SK-N-MC (cell line): ENCODE results near the gene FRMD3.
"Not testable (repeated sequence)": the region's sequence is repeated elsewhere in the genome, so short reads cannot be mapped to it uniquely, and the experiment has no call there.

Source experiments
- DNase-seq: peaks from one replicate; pipeline ENCODE4 v3.0.0-alpha.2; 2011; ENCODE audit warnings: low read depth, low spot score
- H3K27ac ChIP-seq: fragments of 200-600 bp; sonication (generic); 2 replicates; pipeline ENCODE4 v1.5.1; 2016; ENCODE audit warnings: mixed run types
- H3K36me3 ChIP-seq: fragments of 200-600 bp; sonication (generic); 2 replicates; pipeline ENCODE4 v1.6.1; 2017; ENCODE audit warnings: antibody characterized with exemption, low read length, mixed read lengths; ENCODE audit not compliant: insufficient read depth
- H3K4me3 ChIP-seq: fragments of 200-600 bp; sonication (generic); 2 replicates; pipeline ENCODE4 v1.5.1; 2016
- H3K9ac ChIP-seq: fragments of 200-600 bp; sonication (generic); 2 replicates; pipeline ENCODE4 v1.8.0; 2017; ENCODE audit warnings: mixed run types, mixed read lengths; ENCODE audit not compliant: insufficient read length
- H3K9me3 ChIP-seq: fragments of 200-600 bp; sonication (generic); 2 replicates; pipeline ENCODE4 v1.6.1; 2017; ENCODE audit warnings: low read depth, mild to moderate bottlenecking, antibody characterized with exemption, low read length, moderate library complexity, mixed read lengths
- EZH2 ChIP-seq: fragments of 200-600 bp; sonication (generic); IDR thresholded peaks from one replicate; pipeline ENCODE4 v1.6.1; 2017; ENCODE audit warnings: antibody characterized with exemption
- FOXP2 ChIP-seq: optimal IDR thresholded peaks from 2 replicates; pipeline ENCODE3; 2011; ENCODE audit warnings: mild to moderate bottlenecking, moderate library complexity; ENCODE audit not compliant: insufficient read depth; ENCODE audit errors: extremely low read length, control extremely low read depth
- POLR2AphosphoS5 ChIP-seq: IDR thresholded peaks from 2 replicates; pipeline ENCODE4 v1.6.1; 2012; ENCODE audit warnings: mild to moderate bottlenecking, low read depth, low read length, borderline replicate concordance

Gene FRMD3

DNA sequence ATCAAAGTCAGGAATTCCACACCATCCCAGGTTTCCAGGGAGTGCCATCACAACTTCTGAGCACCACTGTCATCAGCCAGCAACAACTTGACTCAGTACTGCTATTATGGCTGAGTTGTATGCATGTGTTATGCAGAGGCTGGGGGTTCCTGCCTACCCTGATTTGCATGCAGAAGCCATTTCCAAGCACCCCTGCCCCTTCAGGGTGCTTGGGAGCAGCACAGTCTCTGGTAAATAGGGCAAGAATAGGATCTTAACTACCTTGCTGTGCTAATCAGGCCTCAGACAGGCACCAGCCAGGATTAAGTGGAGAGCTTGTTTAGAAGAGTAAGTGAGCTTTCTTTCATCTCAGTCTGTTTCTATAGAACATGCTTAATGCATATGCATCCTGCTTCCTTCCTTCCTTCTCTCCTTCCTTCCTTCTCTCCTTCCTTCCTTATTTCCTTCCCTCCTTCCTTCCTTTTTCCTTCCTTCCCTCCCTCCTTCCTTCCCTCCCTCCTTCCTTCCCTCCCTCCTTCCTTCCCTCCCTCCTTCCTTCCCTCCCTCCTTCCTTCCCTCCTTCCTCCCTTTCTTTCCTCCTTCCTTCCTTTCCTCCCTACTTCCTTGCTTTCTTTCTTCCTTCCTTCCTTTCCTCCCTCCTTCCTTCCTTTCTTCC lies 175.7 kb downstream of the FRMD3 start:
- H3K9me3 ChIP-seq, result no peaks in the 10 kb centered on the region
- no peaks in the 10 kb centered on the region for H3K36me3 ChIP-seq
- no peak overlapping the region for H3K9ac ChIP-seq
- no peak for DNase-seq
- H3K27ac ChIP-seq, result no peak overlapping the region
- TF ChIP-seq EZH2 (no peak), POLR2AphosphoS5 (no peak), FOXP2 (no peak)
- no peak overlapping the region for H3K4me3 ChIP-seq

DNA sequence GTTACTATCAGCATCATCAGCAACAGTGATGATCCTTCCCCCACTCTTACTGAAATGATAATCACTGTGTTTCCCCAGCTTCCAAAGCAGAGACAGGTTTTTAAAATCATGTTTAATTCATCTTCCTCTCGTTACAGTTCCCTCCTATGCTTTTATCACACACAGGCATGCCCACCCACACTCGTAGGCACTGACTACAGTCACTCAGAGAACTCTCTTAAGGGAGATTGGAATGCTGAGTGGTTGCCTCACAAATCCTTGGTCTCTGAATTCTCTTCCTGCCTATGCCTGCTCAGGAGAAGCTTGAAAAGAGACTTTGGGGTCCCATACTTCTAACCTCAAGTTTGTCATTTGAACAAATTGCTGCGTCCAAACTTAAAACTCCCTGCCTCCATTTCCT lies 179.2 kb downstream of the FRMD3 start:
- Histone ChIP-seq H3K4me3 (no peak overlapping the region), H3K36me3 (no peaks in the 10 kb centered on the region), H3K9ac (no peak overlapping the region), H3K27ac (no peak overlapping the region), H3K9me3 (no peaks in the 10 kb centered on the region)
- TF ChIP-seq EZH2, result no peak
- no peak for TF ChIP-seq POLR2AphosphoS5
- TF ChIP-seq FOXP2, result no peak
- no peak for DNase-seq

DNA sequence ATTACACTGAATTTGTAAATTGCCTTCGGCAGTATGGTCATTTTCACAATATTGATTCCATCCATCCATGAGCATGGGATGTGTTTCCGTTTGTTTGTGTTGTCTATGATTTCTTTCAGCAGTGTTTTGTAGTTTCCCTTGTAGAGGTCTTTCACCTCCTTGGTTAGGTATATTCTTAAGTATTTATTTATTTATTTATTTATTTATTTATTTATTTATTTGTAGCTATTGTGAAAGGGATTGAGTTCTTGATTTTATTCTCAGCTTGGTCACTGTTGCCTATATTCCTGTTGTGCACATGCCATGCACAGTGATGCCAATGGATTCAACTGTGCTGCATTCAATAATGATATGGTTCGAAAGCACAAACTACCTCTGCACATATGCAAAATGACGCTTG lies 179.7 kb downstream of the FRMD3 start:
- DNase-seq, H3K9me3 ChIP-seq, H3K9ac ChIP-seq, H3K27ac ChIP-seq, H3K4me3 ChIP-seq, H3K36me3 ChIP-seq: not testable (repeated sequence)

DNA sequence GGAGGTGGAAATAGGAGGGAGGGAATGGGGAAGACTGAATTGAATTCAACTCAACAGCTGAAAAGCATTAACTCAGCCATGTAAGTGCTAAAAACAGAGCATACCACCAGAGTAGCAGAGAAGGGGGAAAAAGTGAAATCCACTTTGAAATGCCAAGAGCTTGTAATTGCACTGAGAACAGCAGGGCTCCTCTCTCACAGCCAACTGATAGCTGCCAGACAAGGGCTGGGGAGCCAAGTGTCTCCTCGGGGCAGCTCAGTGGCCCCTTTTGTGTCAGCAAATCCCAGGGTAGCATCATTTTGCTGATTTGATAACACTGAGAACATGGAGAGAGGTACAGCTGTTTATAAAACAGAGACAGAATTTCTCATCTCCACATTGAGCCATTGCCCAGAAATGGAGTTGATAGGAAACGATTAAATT lies 182.5 kb downstream of the FRMD3 start:
- H3K4me3 ChIP-seq, result no peak overlapping the region
- H3K27ac ChIP-seq, result no peak overlapping the region
- DNase-seq, result no peak
- H3K9me3 ChIP-seq, result no peaks in the 10 kb centered on the region
- H3K9ac ChIP-seq, result no peak overlapping the region
- no peak for TF ChIP-seq FOXP2
- TF ChIP-seq EZH2, result no peak
- no peaks in the 10 kb centered on the region for H3K36me3 ChIP-seq

DNA sequence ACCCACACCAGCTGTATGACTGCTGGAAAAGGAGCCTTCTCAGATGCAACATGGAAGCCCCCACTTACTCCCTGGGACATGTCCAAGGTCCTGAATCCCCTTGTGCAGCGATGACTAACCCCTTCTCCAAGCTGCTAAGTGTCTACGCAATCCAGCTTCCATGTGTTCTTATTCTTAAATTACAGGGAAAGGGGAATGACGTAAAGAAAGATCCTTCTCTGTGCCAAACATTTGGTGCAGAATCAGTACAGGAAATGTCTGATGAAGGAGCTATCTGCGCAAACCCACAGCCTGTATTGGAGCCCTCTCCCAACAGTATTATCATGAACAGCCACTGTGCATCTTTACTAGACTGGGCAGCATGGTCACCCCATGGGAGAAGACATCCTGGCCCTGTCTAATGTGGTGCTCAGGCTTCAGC lies 183.2 kb downstream of the FRMD3 start:
- Histone ChIP-seq H3K9ac (no peak overlapping the region), H3K4me3 (no peak overlapping the region), H3K36me3 (no peaks in the 10 kb centered on the region), H3K27ac (no peak overlapping the region), H3K9me3 (no peaks in the 10 kb centered on the region)
- no peak for DNase-seq
- no peak for TF ChIP-seq POLR2AphosphoS5
- no peak for TF ChIP-seq FOXP2
- TF ChIP-seq EZH2, result no peak

DNA sequence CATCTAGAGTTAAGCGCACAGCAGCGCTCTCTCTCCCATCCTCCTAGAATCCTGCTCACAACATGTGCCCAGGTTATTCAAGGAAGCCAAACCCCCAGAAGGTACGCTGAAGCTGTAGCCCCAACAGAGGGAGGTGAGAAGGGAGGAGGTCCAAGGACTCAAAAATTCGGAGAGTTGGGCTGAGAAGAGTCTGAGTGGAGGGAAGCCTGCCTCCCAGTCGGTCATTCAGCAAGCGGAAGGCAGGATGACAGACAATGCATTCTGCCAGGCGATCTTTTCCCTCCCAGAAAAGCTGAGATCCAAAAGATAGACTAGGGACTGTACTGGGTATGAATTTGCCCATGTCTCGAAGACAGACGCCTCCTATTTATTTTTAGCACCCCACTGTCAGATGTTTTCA lies 189.2 kb downstream of the FRMD3 start:
- Histone ChIP-seq H3K9ac (no peak overlapping the region), H3K36me3 (no peaks in the 10 kb centered on the region), H3K4me3 (no peak overlapping the region), H3K27ac (no peak overlapping the region), H3K9me3 (no peaks in the 10 kb centered on the region)
- DNase-seq, result no peak
- no peak for TF ChIP-seq EZH2
- no peak for TF ChIP-seq FOXP2
- no peak for TF ChIP-seq POLR2AphosphoS5

DNA sequence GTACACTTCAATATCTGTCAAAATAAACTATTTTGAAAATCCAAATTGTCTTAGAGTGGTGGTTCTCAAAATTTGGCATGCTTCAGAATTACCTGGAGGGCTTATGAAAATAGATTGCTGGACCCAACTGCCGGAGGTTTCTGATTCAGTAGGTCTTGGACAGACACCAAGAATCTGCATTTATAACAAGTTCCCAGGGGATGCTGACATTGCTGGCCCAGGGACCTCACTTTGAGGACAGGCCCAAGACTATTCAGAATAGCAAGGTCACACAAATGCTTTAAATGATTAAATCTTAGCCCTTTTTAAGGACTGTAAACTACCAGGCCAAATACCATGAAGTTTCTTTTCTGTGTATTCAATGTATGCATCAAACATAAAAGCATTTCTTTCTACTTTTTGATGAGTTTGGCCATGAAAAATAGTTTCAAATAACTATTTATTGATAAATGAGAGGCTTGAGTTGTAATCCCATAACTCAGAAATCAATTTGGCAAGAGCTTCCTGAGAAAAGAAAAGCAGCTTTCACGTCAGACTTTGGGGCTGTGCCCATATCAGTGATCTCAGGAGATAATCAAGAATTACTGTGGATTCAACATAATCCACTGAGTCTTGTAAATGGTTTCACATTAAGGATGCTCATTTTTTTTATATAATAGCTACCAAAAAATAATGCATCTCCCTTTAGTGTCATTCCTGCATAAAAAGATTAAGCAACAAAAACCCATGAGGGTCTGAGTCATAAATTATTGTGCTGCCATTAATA lies 191.4 kb downstream of the FRMD3 start:
- H3K27ac ChIP-seq, result no peak overlapping the region
- H3K36me3 ChIP-seq, result no peaks in the 10 kb centered on the region
- no peak overlapping the region for H3K4me3 ChIP-seq
- no peak overlapping the region for H3K9ac ChIP-seq
- no peak for TF ChIP-seq POLR2AphosphoS5
- no peak for TF ChIP-seq FOXP2
- no peak for TF ChIP-seq EZH2
- no peak for DNase-seq
- no peaks in the 10 kb centered on the region for H3K9me3 ChIP-seq

DNA sequence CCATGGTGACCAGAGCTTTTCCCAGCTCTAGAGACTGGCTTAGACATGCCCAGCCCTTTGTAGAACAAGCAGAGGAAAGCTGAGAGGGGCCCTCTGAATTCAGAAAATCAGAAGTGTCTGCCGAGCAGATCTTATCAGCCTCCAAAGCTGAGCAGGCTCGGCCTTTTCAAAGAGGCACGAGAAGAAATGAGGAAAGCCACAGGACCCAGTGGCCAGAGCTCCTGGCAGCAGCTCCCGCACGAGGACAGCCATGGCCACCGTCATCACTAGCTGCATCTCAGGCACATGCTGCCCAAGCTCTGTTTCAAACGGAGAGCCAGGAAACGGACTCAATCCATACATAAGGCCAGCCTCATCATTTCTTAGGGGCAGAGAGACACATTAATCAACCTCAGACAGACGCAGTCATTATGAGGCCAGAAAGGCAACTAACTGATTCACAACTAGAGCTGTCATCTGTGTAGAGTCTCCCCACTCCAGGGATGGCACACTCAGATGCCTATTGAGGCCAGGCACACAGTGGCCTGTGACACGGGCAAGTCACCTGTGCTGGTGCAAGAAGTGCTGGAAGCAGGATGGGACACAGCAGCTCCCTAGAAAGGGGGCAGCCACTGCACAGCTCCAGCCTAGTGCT lies 194.7 kb downstream of the FRMD3 start:
- Histone ChIP-seq H3K36me3 (no peaks in the 10 kb centered on the region), H3K4me3 (no peak overlapping the region), H3K27ac (no peak overlapping the region), H3K9ac (no peak overlapping the region), H3K9me3 (no peaks in the 10 kb centered on the region)
- no peak for DNase-seq
- TF ChIP-seq FOXP2 (no peak), EZH2 (no peak), POLR2AphosphoS5 (no peak)

DNA sequence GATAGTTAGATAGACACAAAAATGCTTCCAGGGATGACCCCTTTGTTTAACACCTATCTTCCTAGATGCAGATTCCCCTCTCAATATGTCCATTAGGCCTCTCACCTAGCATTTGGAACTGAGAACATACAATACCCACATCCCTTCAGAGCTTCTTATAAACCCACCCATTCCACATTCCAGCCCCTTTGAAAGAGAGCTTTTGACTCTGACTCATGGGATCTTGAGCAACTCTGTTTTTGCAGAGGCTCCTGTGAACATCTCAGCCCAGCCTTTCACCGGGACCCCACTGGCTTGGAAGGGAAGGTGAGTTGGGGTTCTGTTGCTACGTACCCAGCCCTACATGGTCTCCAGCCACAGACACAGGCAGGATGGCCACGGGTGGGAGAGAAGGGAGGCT lies 195.5 kb downstream of the FRMD3 start:
- no peak for DNase-seq
- Histone ChIP-seq H3K9ac (no peak overlapping the region), H3K36me3 (no peaks in the 10 kb centered on the region), H3K27ac (no peak overlapping the region), H3K4me3 (no peak overlapping the region), H3K9me3 (no peaks in the 10 kb centered on the region)
- TF ChIP-seq POLR2AphosphoS5 (no peak), FOXP2 (no peak), EZH2 (no peak)

DNA sequence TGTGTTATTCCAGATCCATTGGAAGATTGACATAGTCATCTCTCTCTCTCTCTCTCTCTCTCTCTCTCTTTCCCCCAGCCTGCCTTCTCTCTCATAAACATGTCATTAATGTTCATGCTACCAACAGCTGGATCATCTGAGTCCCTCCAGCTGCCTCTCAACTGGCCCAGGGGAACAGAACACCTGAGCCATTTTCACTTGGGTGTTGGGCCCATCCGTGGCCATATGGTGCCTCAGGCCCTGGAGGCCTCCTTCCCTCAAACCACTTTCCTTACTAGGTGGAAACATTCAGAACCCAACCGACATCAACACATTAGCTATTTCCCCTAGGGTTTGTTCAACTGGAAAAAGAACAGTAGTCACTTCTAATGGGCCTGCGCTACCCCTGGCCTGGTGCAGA lies 196.2 kb downstream of the FRMD3 start:
- no peaks in the 10 kb centered on the region for H3K36me3 ChIP-seq
- no peak overlapping the region for H3K9ac ChIP-seq
- H3K9me3 ChIP-seq, result no peaks in the 10 kb centered on the region
- no peak overlapping the region for H3K27ac ChIP-seq
- no peak for DNase-seq
- no peak overlapping the region for H3K4me3 ChIP-seq
- no peak for TF ChIP-seq EZH2
- no peak for TF ChIP-seq POLR2AphosphoS5
- no peak for TF ChIP-seq FOXP2
